ENCODE results near the gene MAP4K5. TPM values are rescaled to one million over a fixed set of nuclear protein-coding genes. Genes with fewer than 3 reads are reported as not detected.

MAP4K5 gene
- total and polyA plus RNA-seq, 4 donors, result 7.7 to 47.1 (median 19.3) TPM

DNA sequence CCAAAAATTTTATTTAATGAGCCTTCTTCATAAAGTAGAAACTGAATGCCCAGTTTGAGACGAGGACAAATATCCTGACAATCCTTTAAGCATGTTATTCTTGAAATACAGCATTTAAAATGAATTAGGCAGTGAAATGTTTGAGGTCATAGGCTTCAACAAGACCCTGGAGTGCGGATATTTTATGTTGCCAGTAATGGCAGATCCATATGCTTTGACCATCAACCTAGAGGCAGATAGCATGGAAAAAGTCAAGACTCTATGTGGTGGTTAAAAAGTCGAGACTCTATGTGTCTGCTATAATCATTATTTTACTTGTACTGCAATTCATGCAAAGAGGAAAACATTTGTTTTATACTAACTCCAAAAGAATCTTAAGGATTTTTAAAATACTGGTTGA lies 2.0 kb upstream of the MAP4K5 start:
- DNase-seq (ENCODE audit: low spot score), result no peak
- TF ChIP-seq, protein P1, sequence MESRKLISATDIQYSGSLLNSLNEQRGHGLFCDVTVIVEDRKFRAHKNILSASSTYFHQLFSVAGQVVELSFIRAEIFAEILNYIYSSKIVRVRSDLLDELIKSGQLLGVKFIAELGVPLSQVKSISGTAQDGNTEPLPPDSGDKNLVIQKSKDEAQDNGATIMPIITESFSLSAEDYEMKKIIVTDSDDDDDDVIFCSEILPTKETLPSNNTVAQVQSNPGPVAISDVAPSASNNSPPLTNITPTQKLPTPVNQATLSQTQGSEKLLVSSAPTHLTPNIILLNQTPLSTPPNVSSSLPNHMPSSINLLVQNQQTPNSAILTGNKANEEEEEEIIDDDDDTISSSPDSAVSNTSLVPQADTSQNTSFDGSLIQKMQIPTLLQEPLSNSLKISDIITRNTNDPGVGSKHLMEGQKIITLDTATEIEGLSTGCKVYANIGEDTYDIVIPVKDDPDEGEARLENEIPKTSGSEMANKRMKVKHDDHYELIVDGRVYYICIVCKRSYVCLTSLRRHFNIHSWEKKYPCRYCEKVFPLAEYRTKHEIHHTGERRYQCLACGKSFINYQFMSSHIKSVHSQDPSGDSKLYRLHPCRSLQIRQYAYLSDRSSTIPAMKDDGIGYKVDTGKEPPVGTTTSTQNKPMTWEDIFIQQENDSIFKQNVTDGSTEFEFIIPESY (IDR thresholded peaks at IDR 0.05), result no peak
- TF ChIP-seq GABPA (IDR thresholded peaks at IDR 0.05 in 1 of 2, conservative IDR thresholded peaks at IDR 0.05 in 1 of 2) (no peak), TAF1 (conservative IDR thresholded peaks at IDR 0.05) (no peak), YY1 (IDR thresholded peaks at IDR 0.05) (no peak), HNF4G (IDR thresholded peaks at IDR 0.05) (no peak), FOXA1 (IDR thresholded peaks at IDR 0.05) (no peak), HNF4A (conservative IDR thresholded peaks at IDR 0.05) (no peak), EGR1 (IDR thresholded peaks at IDR 0.05; ENCODE audit: low read depth in 2 of 2) (no peak), SP1 (IDR thresholded peaks at IDR 0.05) (no peak), NR2F2 (IDR thresholded peaks at IDR 0.05) (no peak), RXRA (IDR thresholded peaks at IDR 0.05) (no peak), JUND (IDR thresholded peaks at IDR 0.05) (no peak), FOXA2 (IDR thresholded peaks at IDR 0.05) (no peak), RAD21 (IDR thresholded peaks at IDR 0.05) (no peak)
- TF ChIP-seq, protein P2, sequence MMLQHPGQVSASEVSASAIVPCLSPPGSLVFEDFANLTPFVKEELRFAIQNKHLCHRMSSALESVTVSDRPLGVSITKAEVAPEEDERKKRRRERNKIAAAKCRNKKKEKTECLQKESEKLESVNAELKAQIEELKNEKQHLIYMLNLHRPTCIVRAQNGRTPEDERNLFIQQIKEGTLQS (IDR thresholded peaks at IDR 0.05), result no peak
- TF ChIP-seq, protein P3, sequence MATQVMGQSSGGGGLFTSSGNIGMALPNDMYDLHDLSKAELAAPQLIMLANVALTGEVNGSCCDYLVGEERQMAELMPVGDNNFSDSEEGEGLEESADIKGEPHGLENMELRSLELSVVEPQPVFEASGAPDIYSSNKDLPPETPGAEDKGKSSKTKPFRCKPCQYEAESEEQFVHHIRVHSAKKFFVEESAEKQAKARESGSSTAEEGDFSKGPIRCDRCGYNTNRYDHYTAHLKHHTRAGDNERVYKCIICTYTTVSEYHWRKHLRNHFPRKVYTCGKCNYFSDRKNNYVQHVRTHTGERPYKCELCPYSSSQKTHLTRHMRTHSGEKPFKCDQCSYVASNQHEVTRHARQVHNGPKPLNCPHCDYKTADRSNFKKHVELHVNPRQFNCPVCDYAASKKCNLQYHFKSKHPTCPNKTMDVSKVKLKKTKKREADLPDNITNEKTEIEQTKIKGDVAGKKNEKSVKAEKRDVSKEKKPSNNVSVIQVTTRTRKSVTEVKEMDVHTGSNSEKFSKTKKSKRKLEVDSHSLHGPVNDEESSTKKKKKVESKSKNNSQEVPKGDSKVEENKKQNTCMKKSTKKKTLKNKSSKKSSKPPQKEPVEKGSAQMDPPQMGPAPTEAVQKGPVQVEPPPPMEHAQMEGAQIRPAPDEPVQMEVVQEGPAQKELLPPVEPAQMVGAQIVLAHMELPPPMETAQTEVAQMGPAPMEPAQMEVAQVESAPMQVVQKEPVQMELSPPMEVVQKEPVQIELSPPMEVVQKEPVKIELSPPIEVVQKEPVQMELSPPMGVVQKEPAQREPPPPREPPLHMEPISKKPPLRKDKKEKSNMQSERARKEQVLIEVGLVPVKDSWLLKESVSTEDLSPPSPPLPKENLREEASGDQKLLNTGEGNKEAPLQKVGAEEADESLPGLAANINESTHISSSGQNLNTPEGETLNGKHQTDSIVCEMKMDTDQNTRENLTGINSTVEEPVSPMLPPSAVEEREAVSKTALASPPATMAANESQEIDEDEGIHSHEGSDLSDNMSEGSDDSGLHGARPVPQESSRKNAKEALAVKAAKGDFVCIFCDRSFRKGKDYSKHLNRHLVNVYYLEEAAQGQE (IDR thresholded peaks at IDR 0.05), result no peak
- TF ChIP-seq, protein P4, sequence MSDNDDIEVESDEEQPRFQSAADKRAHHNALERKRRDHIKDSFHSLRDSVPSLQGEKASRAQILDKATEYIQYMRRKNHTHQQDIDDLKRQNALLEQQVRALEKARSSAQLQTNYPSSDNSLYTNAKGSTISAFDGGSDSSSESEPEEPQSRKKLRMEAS (IDR thresholded peaks at IDR 0.05), result no peak
- TF ChIP-seq, protein P5, sequence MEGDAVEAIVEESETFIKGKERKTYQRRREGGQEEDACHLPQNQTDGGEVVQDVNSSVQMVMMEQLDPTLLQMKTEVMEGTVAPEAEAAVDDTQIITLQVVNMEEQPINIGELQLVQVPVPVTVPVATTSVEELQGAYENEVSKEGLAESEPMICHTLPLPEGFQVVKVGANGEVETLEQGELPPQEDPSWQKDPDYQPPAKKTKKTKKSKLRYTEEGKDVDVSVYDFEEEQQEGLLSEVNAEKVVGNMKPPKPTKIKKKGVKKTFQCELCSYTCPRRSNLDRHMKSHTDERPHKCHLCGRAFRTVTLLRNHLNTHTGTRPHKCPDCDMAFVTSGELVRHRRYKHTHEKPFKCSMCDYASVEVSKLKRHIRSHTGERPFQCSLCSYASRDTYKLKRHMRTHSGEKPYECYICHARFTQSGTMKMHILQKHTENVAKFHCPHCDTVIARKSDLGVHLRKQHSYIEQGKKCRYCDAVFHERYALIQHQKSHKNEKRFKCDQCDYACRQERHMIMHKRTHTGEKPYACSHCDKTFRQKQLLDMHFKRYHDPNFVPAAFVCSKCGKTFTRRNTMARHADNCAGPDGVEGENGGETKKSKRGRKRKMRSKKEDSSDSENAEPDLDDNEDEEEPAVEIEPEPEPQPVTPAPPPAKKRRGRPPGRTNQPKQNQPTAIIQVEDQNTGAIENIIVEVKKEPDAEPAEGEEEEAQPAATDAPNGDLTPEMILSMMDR (IDR thresholded peaks at IDR 0.05; ENCODE audit: low read depth, low read length, missing input control), result no peak
- Histone ChIP-seq H3K4me3 (ENCODE audit: low read depth in 1 of 3, low read length in 3 of 3) (no peak overlapping the region), H3K36me3 (ENCODE audit: control insufficient read depth in 4 of 4, insufficient read depth in 3 of 4, low read depth in 1 of 4, low read length in 3 of 4) (peaks cover 0 to 2% (median 0%) of the 10 kb centered on the region in 4 donors), H3K9me3 (ENCODE audit: control insufficient read depth in 4 of 4, low read length in 3 of 4) (no peaks in the 10 kb centered on the region), H3K27me3 (ENCODE audit: control insufficient read depth in 4 of 4, insufficient read depth in 4 of 4, low read length in 3 of 4) (no peaks in the 10 kb centered on the region), H3K9ac (ENCODE audit: low read depth in 1 of 2, low read length in 2 of 2) (no peak overlapping the region), H3K4me1 (ENCODE audit: control insufficient read depth in 4 of 4, insufficient read depth in 4 of 4, low read length in 3 of 4) (peaks cover 0 to 25% (median 13%) of the 10 kb centered on the region in 4 donors), H3K27ac (ENCODE audit: low read depth in 1 of 2, low read length in 2 of 2) (no peak overlapping the region)
- 88% methylated on average over 3 of the region's 3 CpGs for WGBS

All from liver (tissue), 9 donors.